ENCODE results near the gene MDM1. TPM values are rescaled to one million over a fixed set of nuclear protein-coding genes. Genes with fewer than 3 reads are reported as not detected.

MDM1 gene
- total RNA-seq, 1 donor from 2014 or later, result 21.4 TPM

DNA sequence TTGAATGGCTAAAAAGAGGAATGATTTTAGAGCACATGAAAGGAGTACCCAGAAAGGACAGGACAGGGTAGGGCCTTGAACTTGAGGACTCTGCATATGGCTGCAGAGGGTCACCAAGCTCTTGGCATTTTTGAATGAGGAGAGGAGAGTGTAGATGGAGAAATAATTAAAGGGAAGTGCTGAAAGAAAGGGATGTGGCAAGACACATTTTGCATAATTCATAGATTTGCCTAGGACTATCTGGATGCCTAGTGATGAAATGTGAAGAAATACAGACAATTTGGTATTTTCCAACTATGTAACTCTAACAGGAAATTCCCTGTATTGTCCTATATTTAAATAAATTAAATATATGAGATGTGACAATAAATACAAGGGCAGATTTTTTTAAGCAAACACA, 27.5 kb upstream of the MDM1 start:
- no peaks in the 10 kb centered on the region for H3K9me3 Mint-ChIP-seq
- H3K27ac Mint-ChIP-seq, result peak overlapping the region; percentile 32
- H3K4me3 Mint-ChIP-seq, result no peak overlapping the region
- TF ChIP-seq, protein P1, sequence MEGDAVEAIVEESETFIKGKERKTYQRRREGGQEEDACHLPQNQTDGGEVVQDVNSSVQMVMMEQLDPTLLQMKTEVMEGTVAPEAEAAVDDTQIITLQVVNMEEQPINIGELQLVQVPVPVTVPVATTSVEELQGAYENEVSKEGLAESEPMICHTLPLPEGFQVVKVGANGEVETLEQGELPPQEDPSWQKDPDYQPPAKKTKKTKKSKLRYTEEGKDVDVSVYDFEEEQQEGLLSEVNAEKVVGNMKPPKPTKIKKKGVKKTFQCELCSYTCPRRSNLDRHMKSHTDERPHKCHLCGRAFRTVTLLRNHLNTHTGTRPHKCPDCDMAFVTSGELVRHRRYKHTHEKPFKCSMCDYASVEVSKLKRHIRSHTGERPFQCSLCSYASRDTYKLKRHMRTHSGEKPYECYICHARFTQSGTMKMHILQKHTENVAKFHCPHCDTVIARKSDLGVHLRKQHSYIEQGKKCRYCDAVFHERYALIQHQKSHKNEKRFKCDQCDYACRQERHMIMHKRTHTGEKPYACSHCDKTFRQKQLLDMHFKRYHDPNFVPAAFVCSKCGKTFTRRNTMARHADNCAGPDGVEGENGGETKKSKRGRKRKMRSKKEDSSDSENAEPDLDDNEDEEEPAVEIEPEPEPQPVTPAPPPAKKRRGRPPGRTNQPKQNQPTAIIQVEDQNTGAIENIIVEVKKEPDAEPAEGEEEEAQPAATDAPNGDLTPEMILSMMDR (IDR thresholded peaks at IDR 0.05; ENCODE audit: unreplicated experiment), result no peak
- H3K36me3 Mint-ChIP-seq, result no peaks in the 10 kb centered on the region
- H3K4me1 Mint-ChIP-seq, result peaks cover 46% of the 10 kb centered on the region
- DNase-seq (ENCODE audit: low spot score in 2 of 2, unreplicated experiment in 2 of 2), result no peak
- H3K27me3 Mint-ChIP-seq (ENCODE audit: low read depth), result no peaks in the 10 kb centered on the region

DNA sequence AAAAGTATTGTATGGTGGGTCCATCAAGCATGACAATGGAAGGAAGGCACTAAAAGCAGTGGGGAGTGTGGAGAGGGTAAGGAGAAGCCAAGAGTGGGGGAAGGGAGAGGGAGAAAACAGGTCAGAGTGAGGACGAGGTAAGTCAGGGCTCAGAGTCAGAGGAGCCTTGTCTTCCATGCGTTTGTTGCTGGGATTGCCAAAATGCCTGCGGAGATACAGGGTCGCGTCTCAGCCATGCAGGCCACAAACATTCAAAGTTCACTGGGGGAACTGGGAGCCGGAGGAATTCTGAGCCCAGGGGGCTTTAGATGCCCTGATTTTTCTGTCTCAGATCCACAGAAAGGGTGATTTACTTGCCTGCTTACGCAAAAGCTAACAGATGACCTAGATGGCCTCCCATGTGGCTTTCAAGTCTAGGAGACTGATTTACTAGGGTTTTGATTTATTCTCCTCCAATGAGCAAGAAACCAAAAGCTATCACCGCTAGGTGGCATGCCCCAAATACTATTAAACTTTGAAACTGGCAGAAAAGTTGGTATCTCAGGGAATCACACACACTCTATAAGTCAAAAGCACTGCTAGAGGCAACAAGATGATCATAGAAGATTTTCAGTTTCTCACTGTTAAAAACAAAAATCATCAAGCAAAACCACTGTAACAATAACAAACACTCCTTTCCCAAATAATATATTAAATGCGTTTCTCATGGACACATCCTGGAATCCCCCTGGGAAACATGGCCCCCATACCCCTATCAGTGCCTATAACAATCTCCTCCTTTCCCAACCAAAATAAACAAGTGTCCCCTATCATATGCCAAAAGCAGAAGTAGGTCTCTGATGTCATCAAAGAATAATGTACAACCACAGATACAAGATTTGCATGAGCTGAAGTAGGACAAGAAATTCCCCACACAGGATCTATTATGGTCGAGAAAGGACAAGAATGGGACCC, 26.6 kb upstream of the MDM1 start:
- Mint-ChIP-seq H3K36me3 (no peaks in the 10 kb centered on the region), H3K4me1 (peaks cover 41% of the 10 kb centered on the region), H3K4me3 (no peak overlapping the region), H3K27me3 (ENCODE audit: low read depth) (no peaks in the 10 kb centered on the region), H3K9me3 (no peaks in the 10 kb centered on the region), H3K27ac (peak overlapping the region; percentile 79)
- TF ChIP-seq, protein P1 (IDR thresholded peaks at IDR 0.05; ENCODE audit: unreplicated experiment), result peak; percentile 59
- DNase-seq (ENCODE audit: low spot score in 2 of 2, unreplicated experiment in 2 of 2), result no peak

DNA sequence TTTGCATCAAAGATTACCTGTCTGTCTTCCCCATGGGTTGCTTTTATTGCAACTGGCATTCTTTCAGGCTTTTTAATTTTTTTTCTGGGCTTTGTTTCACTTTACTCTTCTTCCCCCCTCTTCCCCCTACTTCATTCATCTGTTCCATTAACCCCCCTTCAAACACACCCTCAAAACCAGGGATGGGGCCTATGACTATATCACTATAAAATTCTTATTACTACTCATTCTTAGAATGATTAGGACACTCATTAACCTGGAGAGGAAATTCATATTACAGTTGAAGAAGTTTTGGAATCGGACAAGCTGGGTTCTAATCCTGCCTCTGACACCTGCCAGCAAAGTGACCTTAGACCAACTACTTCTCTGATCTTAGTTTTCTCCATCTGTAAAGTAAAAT, 24.8 kb upstream of the MDM1 start:
- Mint-ChIP-seq H3K36me3 (no peaks in the 10 kb centered on the region), H3K9me3 (no peaks in the 10 kb centered on the region), H3K27me3 (ENCODE audit: low read depth) (no peaks in the 10 kb centered on the region), H3K27ac (peak overlapping the region; percentile 32), H3K4me3 (no peak overlapping the region), H3K4me1 (peaks cover 41% of the 10 kb centered on the region)
- DNase-seq (ENCODE audit: low spot score in 2 of 2, unreplicated experiment in 2 of 2), result no peak
- TF ChIP-seq, protein P1 (IDR thresholded peaks at IDR 0.05; ENCODE audit: unreplicated experiment), result no peak

DNA sequence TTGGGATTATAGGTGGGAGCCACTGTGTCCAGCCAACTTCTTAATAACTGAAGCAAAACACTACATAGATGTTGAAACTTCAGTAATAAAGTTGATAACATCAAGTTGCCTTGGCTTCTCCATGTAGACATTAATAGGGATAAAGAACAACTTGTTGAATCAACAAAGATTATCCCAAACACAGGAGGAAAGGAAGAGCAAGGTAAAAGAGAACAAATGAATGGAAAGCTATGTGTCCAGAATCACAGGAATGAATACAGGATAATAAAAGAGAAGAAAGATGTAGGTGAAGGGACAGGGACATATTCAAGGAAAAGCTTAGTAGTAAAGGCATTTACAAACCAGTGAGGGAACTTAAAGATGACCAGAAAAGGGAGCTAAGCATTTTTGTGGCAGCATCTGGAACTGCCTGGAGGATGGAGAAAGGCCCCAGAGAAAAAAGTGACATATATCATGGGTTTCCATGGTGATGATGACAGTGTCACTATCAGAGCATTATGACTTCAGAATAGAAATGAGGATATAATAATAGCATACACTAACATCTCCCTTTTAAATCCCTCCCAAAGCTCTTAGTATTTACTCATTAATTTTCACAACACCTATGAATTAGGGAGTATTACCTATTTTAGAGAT, 24.0 kb upstream of the MDM1 start:
- Mint-ChIP-seq H3K4me1 (peaks cover 44% of the 10 kb centered on the region), H3K36me3 (no peaks in the 10 kb centered on the region), H3K27ac (no peak overlapping the region), H3K9me3 (no peaks in the 10 kb centered on the region), H3K27me3 (ENCODE audit: low read depth) (no peaks in the 10 kb centered on the region), H3K4me3 (no peak overlapping the region)
- DNase-seq (ENCODE audit: low spot score in 2 of 2, unreplicated experiment in 2 of 2), result no peak
- TF ChIP-seq, protein P1 (IDR thresholded peaks at IDR 0.05; ENCODE audit: unreplicated experiment), result no peak

DNA sequence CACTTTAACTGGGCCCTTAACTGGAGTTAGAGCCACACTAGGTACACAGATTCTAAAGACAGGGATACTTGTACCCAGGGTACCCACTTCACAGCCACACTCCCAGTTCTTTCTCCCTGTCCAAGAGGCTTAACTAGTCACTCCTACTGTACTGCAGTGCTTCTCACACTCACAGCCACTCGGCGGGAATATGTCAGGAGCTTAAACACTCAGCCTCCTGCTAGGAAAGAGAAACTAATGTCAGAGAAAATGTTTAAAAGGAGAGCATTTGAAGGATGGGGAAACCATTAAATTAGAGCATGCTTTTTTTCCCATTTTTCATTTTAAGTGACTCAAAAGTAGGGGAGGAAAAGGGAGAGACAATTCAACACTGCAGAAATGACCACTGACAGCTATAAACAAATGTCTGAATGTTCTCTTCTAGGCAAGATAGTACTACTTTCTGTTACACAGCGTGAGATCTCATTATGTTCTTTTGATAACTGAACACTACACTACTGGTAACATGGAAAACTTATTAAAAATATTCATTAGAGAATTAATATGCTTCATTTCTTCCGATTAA, 22.9 kb upstream of the MDM1 start:
- Mint-ChIP-seq H3K4me1 (peaks cover 51% of the 10 kb centered on the region), H3K27me3 (ENCODE audit: low read depth) (no peaks in the 10 kb centered on the region), H3K27ac (no peak overlapping the region), H3K36me3 (no peaks in the 10 kb centered on the region), H3K9me3 (no peaks in the 10 kb centered on the region), H3K4me3 (no peak overlapping the region)
- DNase-seq (ENCODE audit: low spot score in 2 of 2, unreplicated experiment in 2 of 2), result no peak
- TF ChIP-seq, protein P1 (IDR thresholded peaks at IDR 0.05; ENCODE audit: unreplicated experiment), result no peak
